Kidney (tissue), 14 donors: ENCODE data around the gene NPRL2. TPM values are rescaled to one million over a fixed set of nuclear protein-coding genes. Genes with fewer than 3 reads are reported as not detected.

ENCODE experiments used
- DNase-seq, 5 donors: peaks; one replicate each; pipeline ENCODE4 v3.0.0-alpha.2; 2013 to 2020
- FAIRE-seq: peaks from 2 replicates; lab custom pipeline; 2012; peaks lifted over from hg19 to GRCh38; lab: Jason Lieb, UNC
- H3K27ac ChIP-seq, 2 donors: one replicate each; pipeline ENCODE4 v1.7.0; 2013; ENCODE audit warnings: low read depth in 2 of 2, low read length in 2 of 2, inconsistent platforms in 1 of 2
- H3K27me3 ChIP-seq: one replicate; pipeline ENCODE4 v1.7.1; 2013; ENCODE audit warnings: low read length, inconsistent platforms; ENCODE audit not compliant: control insufficient read depth, insufficient read depth
- H3K36me3 ChIP-seq, 3 donors: one replicate each; pipeline versions ENCODE4 v1.7.0 to v1.7.1; 2013; ENCODE audit warnings: low read length in 3 of 3, control low read depth in 1 of 3, inconsistent platforms in 1 of 3; ENCODE audit not compliant: insufficient read depth in 3 of 3, control insufficient read depth in 2 of 3
- H3K4me1 ChIP-seq, 3 donors: one replicate each; pipeline versions ENCODE4 v1.7.0 to v1.7.1; 2013; ENCODE audit warnings: low read length in 3 of 3, inconsistent platforms in 1 of 3, low read depth in 1 of 3; ENCODE audit not compliant: control insufficient read depth in 2 of 3, insufficient read depth in 2 of 3
- H3K4me3 ChIP-seq, 3 donors: one replicate each; pipeline versions ENCODE4 v1.7.0 to v1.8.1; 2013; ENCODE audit warnings: low read length in 3 of 3, control low read depth in 1 of 3, inconsistent platforms in 1 of 3
- H3K9ac ChIP-seq, 3 donors: one replicate each; pipeline versions ENCODE4 v1.7.0 to v1.7.1; 2013; ENCODE audit warnings: low read length in 3 of 3, control low read depth in 1 of 3, inconsistent platforms in 1 of 3
- H3K9me3 ChIP-seq, 3 donors: one replicate each; pipeline versions ENCODE4 v1.7.0 to v1.7.1; 2013; ENCODE audit warnings: low read length in 3 of 3, control low read depth in 1 of 3, inconsistent platforms in 1 of 3; ENCODE audit not compliant: control insufficient read depth in 2 of 3, insufficient read depth in 1 of 3
- intact Hi-C: fragments of 100-400 bp; cut with DNase I; formaldehyde crosslinking; loops from one replicate; pipeline ENCODE4 v1.11.1; 2022
- polyA plus RNA-seq: library from polyadenylated mRNA; stranded (reverse); fragments of 350-450 nt; fragmentation: Illumina TruSeq; extraction: RNeasy Lipid Tissue Mini Kit (QIAGEN cat#74804); gene quantifications from one replicate; pipeline ENCODE4 v1.2.3, GENCODE V29; 2014; ENCODE audit warnings: low read depth, low replicate concordance; ENCODE audit not compliant: insufficient read depth
- total RNA-seq: library from RNA; stranded (reverse); fragmentation: NEBNext Ultra II Directional; extraction: Animal tissue kit (Norgen Biotek cat#: 25700); gene quantifications from one replicate; pipeline ENCODE4 v1.2.1, GENCODE V29; 2021
- TF ChIP-seq, protein P1 (sequence below): IDR thresholded peaks from 3 replicates; pipeline ENCODE4 v1.5.1; 2012; ENCODE audit warnings: mild to moderate bottlenecking, moderate library complexity, borderline replicate concordance; ENCODE audit not compliant: insufficient read depth; ENCODE audit errors: extremely low read depth
- donor health status: control.
- donor health status: control.
- donor health status: control.
- donor health status: control.
- donor health status: control.
- donor health status: DM: yes; HTN: yes; CAD: no.
- donor health status: Normal renal cell carcinoma (clear cell type).

The NPRL2 gene
- total and polyA plus RNA-seq, 2 donors from 2014 or later: 23.5 to 39.8 TPM

DNA sequence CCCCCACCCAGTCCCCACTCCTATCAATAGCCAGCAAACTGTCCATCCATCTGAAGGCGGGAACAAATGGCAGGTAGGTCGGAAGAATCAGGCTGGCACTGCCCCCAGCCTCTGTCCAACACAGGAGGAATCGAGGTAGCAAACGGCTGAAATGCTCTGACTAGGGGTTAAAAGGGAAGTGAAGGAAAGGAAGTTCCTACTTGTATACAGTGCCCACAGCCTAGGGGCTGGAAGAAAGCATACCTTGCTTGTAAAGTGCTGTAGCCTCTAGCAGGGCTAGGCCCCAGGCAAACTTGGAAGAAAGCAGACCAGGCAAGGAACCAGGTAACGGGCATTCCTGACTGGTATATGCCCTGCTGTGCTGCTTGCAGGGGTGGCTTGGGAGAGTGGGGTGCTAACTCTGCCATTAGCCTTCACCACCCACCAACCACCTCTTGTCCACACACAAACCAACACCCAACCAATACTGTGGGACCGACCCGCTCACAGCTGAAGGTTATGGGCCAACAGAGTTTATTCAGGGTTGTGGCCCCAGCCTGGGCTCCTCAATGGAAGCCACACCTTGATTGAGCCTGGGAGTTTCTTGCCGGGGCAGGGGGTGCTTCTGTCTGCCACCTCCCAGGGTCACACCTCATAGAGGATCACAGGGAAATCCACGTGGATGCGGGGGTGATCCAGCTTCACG is 24.9 kb downstream of the NPRL2 start:
- FAIRE-seq: no peak
- Histone ChIP-seq H3K36me3 (peaks cover 3 to 25% (median 10%) of the 10 kb centered on the region in 3 donors), H3K9ac (no peak overlapping the region), H3K27ac (no peak overlapping the region), H3K4me1 (peaks cover 0 to 30% (median 14%) of the 10 kb centered on the region in 3 donors), H3K4me3 (no peak overlapping the region), H3K27me3 (no peaks in the 10 kb centered on the region), H3K9me3 (no peaks in the 10 kb centered on the region)
- TF ChIP-seq, protein P1, sequence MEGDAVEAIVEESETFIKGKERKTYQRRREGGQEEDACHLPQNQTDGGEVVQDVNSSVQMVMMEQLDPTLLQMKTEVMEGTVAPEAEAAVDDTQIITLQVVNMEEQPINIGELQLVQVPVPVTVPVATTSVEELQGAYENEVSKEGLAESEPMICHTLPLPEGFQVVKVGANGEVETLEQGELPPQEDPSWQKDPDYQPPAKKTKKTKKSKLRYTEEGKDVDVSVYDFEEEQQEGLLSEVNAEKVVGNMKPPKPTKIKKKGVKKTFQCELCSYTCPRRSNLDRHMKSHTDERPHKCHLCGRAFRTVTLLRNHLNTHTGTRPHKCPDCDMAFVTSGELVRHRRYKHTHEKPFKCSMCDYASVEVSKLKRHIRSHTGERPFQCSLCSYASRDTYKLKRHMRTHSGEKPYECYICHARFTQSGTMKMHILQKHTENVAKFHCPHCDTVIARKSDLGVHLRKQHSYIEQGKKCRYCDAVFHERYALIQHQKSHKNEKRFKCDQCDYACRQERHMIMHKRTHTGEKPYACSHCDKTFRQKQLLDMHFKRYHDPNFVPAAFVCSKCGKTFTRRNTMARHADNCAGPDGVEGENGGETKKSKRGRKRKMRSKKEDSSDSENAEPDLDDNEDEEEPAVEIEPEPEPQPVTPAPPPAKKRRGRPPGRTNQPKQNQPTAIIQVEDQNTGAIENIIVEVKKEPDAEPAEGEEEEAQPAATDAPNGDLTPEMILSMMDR: no peak
- intact Hi-C loops: no loop called here
- no peak for DNase-seq

DNA sequence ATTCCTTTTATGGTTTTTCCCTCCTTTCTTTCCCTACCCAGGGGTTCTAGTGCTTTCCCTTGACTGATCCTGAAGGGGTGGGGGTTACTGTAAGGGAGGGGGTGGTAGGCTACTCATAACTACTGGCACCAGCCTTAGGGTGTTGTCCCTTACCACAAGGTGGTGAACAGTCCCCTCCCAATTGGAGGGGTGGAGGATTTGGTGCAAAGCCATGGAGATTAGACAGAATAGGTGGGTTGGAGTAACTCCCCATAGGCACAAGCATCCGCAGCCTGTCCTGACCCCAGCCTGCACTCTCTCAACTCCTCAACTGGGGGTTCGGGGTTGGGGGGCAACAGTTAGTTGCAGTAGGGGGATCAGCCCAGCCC is 25.5 kb downstream of the NPRL2 start:
- Histone ChIP-seq H3K36me3 (peaks cover 3 to 20% (median 6%) of the 10 kb centered on the region in 3 donors), H3K4me1 (peaks cover under 1 to 35% (median 19%) of the 10 kb centered on the region in 3 donors), H3K4me3 (no peak overlapping the region), H3K9me3 (no peaks in the 10 kb centered on the region), H3K27me3 (no peaks in the 10 kb centered on the region), H3K9ac (no peak overlapping the region), H3K27ac (no peak overlapping the region)
- no peak for FAIRE-seq
- TF ChIP-seq, protein P1: no peak
- intact Hi-C loops: no loop called here
- DNase-seq: no peak

GRCh38 chr3:50324351-50325112 is 26.0 kb downstream of the NPRL2 start:
- intact Hi-C loops: no loop called here
- Histone ChIP-seq H3K9ac (peak overlapping the region in 1 of 3 donors; percentile 38), H3K36me3 (peaks cover 0 to 14% (median 8%) of the 10 kb centered on the region in 3 donors), H3K27ac (peak overlapping the region; percentile 70 to 73), H3K4me3 (peak overlapping the region in 1 of 3 donors; percentile 25), H3K9me3 (no peaks in the 10 kb centered on the region), H3K27me3 (no peaks in the 10 kb centered on the region), H3K4me1 (peaks cover 3 to 40% (median 25%) of the 10 kb centered on the region in 3 donors)
- FAIRE-seq: no peak
- TF ChIP-seq, protein P1: peak; percentile 87
- DNase-seq: peak in 4 of 5 donors; percentile 62 to 86 (median 76)
